SK-N-MC (cell line): Measurements from ENCODE around the gene GLRX5.

Experiments
- DNase-seq: peaks from one replicate; pipeline ENCODE4 v3.0.0-alpha.2; 2011; ENCODE audit warnings: low read depth, low spot score
- H3K27ac ChIP-seq: fragments of 200-600 bp; sonication (generic); 2 replicates; pipeline ENCODE4 v1.5.1; 2016; ENCODE audit warnings: mixed run types
- H3K36me3 ChIP-seq: fragments of 200-600 bp; sonication (generic); 2 replicates; pipeline ENCODE4 v1.6.1; 2017; ENCODE audit warnings: antibody characterized with exemption, low read length, mixed read lengths; ENCODE audit not compliant: insufficient read depth
- H3K4me3 ChIP-seq: fragments of 200-600 bp; sonication (generic); 2 replicates; pipeline ENCODE4 v1.5.1; 2016
- H3K9ac ChIP-seq: fragments of 200-600 bp; sonication (generic); 2 replicates; pipeline ENCODE4 v1.8.0; 2017; ENCODE audit warnings: mixed run types, mixed read lengths; ENCODE audit not compliant: insufficient read length
- H3K9me3 ChIP-seq: fragments of 200-600 bp; sonication (generic); 2 replicates; pipeline ENCODE4 v1.6.1; 2017; ENCODE audit warnings: low read depth, mild to moderate bottlenecking, antibody characterized with exemption, low read length, moderate library complexity, mixed read lengths
- EZH2 ChIP-seq: fragments of 200-600 bp; sonication (generic); IDR thresholded peaks from one replicate; pipeline ENCODE4 v1.6.1; 2017; ENCODE audit warnings: antibody characterized with exemption
- FOXP2 ChIP-seq: optimal IDR thresholded peaks from 2 replicates; pipeline ENCODE3; 2011; ENCODE audit warnings: mild to moderate bottlenecking, moderate library complexity; ENCODE audit not compliant: insufficient read depth; ENCODE audit errors: extremely low read length, control extremely low read depth
- POLR2AphosphoS5 ChIP-seq: IDR thresholded peaks from 2 replicates; pipeline ENCODE4 v1.6.1; 2012; ENCODE audit warnings: mild to moderate bottlenecking, low read depth, low read length, borderline replicate concordance

The GLRX5 gene

GRCh38 chr14:95496690-95497259, 38.1 kb upstream of the GLRX5 start:
- Histone ChIP-seq H3K36me3 (no peaks in the 10 kb centered on the region), H3K9ac (no peak overlapping the region), H3K9me3 (no peaks in the 10 kb centered on the region), H3K4me3 (no peak overlapping the region), H3K27ac (no peak overlapping the region)
- DNase-seq, result no peak
- TF ChIP-seq EZH2, result no peak

- DNase-seq, result no peak
- Histone ChIP-seq H3K27ac (no peak overlapping the region), H3K36me3 (no peaks in the 10 kb centered on the region), H3K4me3 (no peak overlapping the region), H3K9ac (no peak overlapping the region), H3K9me3 (no peaks in the 10 kb centered on the region)
- TF ChIP-seq EZH2, result no peak
- TF ChIP-seq FOXP2, result no peak
- no peak for TF ChIP-seq POLR2AphosphoS5
Measured at GRCh38 chr14:95497561-95498011, 37.3 kb upstream of the GLRX5 start.

- H3K27ac ChIP-seq, result no peak overlapping the region
- no peaks in the 10 kb centered on the region for H3K36me3 ChIP-seq
- no peaks in the 10 kb centered on the region for H3K9me3 ChIP-seq
- DNase-seq, result no peak
- TF ChIP-seq EZH2 (no peak), FOXP2 (no peak), POLR2AphosphoS5 (no peak)
- no peak overlapping the region for H3K4me3 ChIP-seq
- no peak overlapping the region for H3K9ac ChIP-seq
Measured at GRCh38 chr14:95498622-95499353, 36.1 kb upstream of the GLRX5 start.

GRCh38 chr14:95499354-95499750, 35.5 kb upstream of the GLRX5 start:
- H3K27ac ChIP-seq, result no peak overlapping the region
- TF ChIP-seq POLR2AphosphoS5, result no peak
- no peak overlapping the region for H3K9ac ChIP-seq

GRCh38 chr14:95500201-95500681, 34.6 kb upstream of the GLRX5 start:
- no peak for DNase-seq
- Histone ChIP-seq H3K36me3 (no peaks in the 10 kb centered on the region), H3K4me3 (no peak overlapping the region), H3K27ac (no peak overlapping the region), H3K9me3 (no peaks in the 10 kb centered on the region), H3K9ac (no peak overlapping the region)
- TF ChIP-seq EZH2, result no peak

More at GRCh38 chr14:95499354-95499750, 35.5 kb upstream of the GLRX5 start:
- no peak overlapping the region for H3K4me3 ChIP-seq
- no peak for DNase-seq
- H3K9me3 ChIP-seq, result no peaks in the 10 kb centered on the region
- no peaks in the 10 kb centered on the region for H3K36me3 ChIP-seq

DNA sequence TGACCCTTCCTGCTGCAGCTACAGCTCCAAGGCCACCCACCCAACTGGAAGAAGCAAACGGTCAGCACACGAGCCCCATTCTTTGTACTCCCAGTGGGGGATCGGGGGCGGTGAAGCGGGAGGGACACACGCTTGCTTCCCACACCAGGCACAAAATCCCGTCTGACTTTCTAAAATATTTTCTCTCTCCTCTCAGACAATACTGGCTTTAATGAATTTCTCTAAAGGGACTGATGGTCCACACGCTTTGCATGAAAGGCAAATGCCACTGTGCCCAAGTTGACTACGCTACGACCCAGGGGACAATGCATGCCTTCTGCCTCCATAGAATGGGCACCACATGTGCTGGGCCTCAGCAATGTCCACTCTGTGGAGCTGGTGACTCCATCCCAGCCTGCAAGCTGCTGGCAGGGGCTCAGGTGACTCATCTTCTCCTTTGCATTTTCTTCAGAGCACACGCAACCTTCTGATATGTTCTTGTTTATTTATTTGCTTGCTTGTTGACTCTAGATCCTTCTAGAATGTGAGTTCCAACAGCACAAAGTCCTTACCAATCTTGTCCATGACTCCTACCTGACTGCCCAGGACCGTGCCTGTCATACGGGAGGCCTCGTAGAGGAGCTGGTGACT, 34.0 kb upstream of the GLRX5 start:
- no peak for DNase-seq
- H3K9ac ChIP-seq, result no peak overlapping the region
- H3K27ac ChIP-seq, result no peak overlapping the region
- no peak overlapping the region for H3K4me3 ChIP-seq
- no peaks in the 10 kb centered on the region for H3K36me3 ChIP-seq
- TF ChIP-seq POLR2AphosphoS5, result no peak
- TF ChIP-seq FOXP2, result no peak
- TF ChIP-seq EZH2, result no peak
- H3K9me3 ChIP-seq, result no peaks in the 10 kb centered on the region

GRCh38 chr14:95502381-95502950, 32.4 kb upstream of the GLRX5 start:
- no peaks in the 10 kb centered on the region for H3K36me3 ChIP-seq
- H3K9me3 ChIP-seq, result no peaks in the 10 kb centered on the region
- H3K9ac ChIP-seq, result no peak overlapping the region
- H3K27ac ChIP-seq, result no peak overlapping the region
- no peak for DNase-seq
- TF ChIP-seq FOXP2, result no peak
- no peak for TF ChIP-seq EZH2
- no peak for TF ChIP-seq POLR2AphosphoS5
- H3K4me3 ChIP-seq, result no peak overlapping the region

- DNase-seq, result no peak
- no peak overlapping the region for H3K27ac ChIP-seq
- TF ChIP-seq FOXP2, result no peak
Measured at GRCh38 chr14:95503365-95504134, 31.3 kb upstream of the GLRX5 start.

More at GRCh38 chr14:95503365-95504134, 31.3 kb upstream of the GLRX5 start:
- no peak overlapping the region for H3K4me3 ChIP-seq
- no peak overlapping the region for H3K9ac ChIP-seq
- H3K36me3 ChIP-seq, result no peaks in the 10 kb centered on the region
- H3K9me3 ChIP-seq, result no peaks in the 10 kb centered on the region
